Stimulated activated CD8-positive, alpha-beta memory T cell treated with anti-CD3 and anti-CD28 coated beads, Interleukin-7, amount 100 ng/mL, for 1 hour (primary cell): Measurements from ENCODE around the gene KIF5B.
"Not testable (repeated sequence)": the region's sequence is repeated elsewhere in the genome, so short reads cannot be mapped to it uniquely, and the experiment has no call there.

Experiments used
- DNase-seq, 2 donors: peaks; one replicate each; pipeline ENCODE4 v3.0.0-alpha.2; 2020; ENCODE audit warnings: low read depth in 2 of 2

Gene KIF5B

GRCh38 chr10:32015386-32015785 lies 40.8 kb downstream of the KIF5B start:
- no peak for DNase-seq

GRCh38 chr10:32007026-32007425 lies 49.2 kb downstream of the KIF5B start:
- DNase-seq, result no peak

- DNase-seq, result no peak
These were observed 51.2 kb downstream of the KIF5B start for GRCh38 chr10:32005050-32005449.

GRCh38 chr10:32004161-32004591 lies 52.0 kb downstream of the KIF5B start:
- DNase-seq, result no peak

GRCh38 chr10:32002531-32002930 lies 53.7 kb downstream of the KIF5B start:
- no peak for DNase-seq

GRCh38 chr10:32000937-32001336 lies 55.3 kb downstream of the KIF5B start:
- no peak for DNase-seq

GRCh38 chr10:31999836-32000235 lies 56.4 kb downstream of the KIF5B start:
- no peak for DNase-seq

GRCh38 chr10:31999070-31999660 lies 57.1 kb downstream of the KIF5B start:
- DNase-seq, result no peak

- no peak for DNase-seq
These were observed 61.3 kb downstream of the KIF5B start for GRCh38 chr10:31994926-31995325.

- DNase-seq, result no peak
These were observed 65.3 kb downstream of the KIF5B start for GRCh38 chr10:31990937-31991336.

- DNase-seq, result not testable (repeated sequence)
These were observed 68.4 kb downstream of the KIF5B start for GRCh38 chr10:31987786-31988185.

- DNase-seq, result no peak
These were observed 74.1 kb downstream of the KIF5B start for GRCh38 chr10:31982111-31982510.

- DNase-seq, result no peak
These were observed 75.8 kb downstream of the KIF5B start for GRCh38 chr10:31980471-31980870.

- not testable (repeated sequence) for DNase-seq
These were observed 77.2 kb downstream of the KIF5B start for GRCh38 chr10:31979071-31979470.

GRCh38 chr10:31978156-31978483 lies 78.1 kb downstream of the KIF5B start:
- no peak for DNase-seq

- DNase-seq, result no peak
These were observed 78.6 kb downstream of the KIF5B start for GRCh38 chr10:31977440-31978155.

- no peak for DNase-seq
These were observed 81.0 kb downstream of the KIF5B start for GRCh38 chr10:31975157-31975765.

GRCh38 chr10:31974434-31975124 lies 81.6 kb downstream of the KIF5B start:
- DNase-seq, result no peak

GRCh38 chr10:31972519-31973041 lies 83.6 kb downstream of the KIF5B start:
- DNase-seq, result no peak

- DNase-seq, result not testable (repeated sequence)
These were observed 86.4 kb downstream of the KIF5B start for GRCh38 chr10:31969847-31970246.

GRCh38 chr10:31963589-31963980 lies 92.6 kb downstream of the KIF5B start:
- DNase-seq, result no peak

GRCh38 chr10:31962826-31963588 lies 93.2 kb downstream of the KIF5B start:
- no peak for DNase-seq
